Measurements from ENCODE around the gene RIN3.

DNA sequence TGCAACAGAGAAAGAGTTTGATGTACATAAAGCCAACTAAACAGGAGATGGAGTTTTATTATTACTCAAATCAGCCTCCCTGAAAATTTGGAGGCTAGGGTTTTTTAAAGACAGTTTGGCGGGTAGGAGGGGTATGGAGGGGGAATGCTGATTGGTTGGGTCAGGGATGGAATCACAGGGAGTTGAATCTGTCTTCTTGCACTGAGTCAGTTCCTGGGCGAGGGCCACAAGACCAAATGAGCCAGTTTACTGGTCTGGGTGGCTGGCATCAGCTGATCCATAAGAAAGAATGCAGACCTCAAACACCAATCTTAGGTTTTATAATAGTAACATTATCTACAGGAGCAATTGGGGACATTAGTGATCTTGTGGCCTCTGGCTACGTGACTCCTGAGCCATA is 64.9 kb downstream of the RIN3 start:
- TF ChIP-seq, protein P1, sequence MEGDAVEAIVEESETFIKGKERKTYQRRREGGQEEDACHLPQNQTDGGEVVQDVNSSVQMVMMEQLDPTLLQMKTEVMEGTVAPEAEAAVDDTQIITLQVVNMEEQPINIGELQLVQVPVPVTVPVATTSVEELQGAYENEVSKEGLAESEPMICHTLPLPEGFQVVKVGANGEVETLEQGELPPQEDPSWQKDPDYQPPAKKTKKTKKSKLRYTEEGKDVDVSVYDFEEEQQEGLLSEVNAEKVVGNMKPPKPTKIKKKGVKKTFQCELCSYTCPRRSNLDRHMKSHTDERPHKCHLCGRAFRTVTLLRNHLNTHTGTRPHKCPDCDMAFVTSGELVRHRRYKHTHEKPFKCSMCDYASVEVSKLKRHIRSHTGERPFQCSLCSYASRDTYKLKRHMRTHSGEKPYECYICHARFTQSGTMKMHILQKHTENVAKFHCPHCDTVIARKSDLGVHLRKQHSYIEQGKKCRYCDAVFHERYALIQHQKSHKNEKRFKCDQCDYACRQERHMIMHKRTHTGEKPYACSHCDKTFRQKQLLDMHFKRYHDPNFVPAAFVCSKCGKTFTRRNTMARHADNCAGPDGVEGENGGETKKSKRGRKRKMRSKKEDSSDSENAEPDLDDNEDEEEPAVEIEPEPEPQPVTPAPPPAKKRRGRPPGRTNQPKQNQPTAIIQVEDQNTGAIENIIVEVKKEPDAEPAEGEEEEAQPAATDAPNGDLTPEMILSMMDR (IDR thresholded peaks at IDR 0.05), result no peak
- no peak for TF ChIP-seq EZH2 (IDR thresholded peaks at IDR 0.05)

All from neural progenitor cell (in vitro differentiated cells).